HG03460 (cell line): ENCODE measurements around the gene HAND1.

Experiments
- ATAC-seq: cut with Tn5 transposase; IDR thresholded peaks from one replicate; pipeline ENCODE4 v1.9.1; 2021; ENCODE audit not compliant: unreplicated experiment

The HAND1 gene

DNA sequence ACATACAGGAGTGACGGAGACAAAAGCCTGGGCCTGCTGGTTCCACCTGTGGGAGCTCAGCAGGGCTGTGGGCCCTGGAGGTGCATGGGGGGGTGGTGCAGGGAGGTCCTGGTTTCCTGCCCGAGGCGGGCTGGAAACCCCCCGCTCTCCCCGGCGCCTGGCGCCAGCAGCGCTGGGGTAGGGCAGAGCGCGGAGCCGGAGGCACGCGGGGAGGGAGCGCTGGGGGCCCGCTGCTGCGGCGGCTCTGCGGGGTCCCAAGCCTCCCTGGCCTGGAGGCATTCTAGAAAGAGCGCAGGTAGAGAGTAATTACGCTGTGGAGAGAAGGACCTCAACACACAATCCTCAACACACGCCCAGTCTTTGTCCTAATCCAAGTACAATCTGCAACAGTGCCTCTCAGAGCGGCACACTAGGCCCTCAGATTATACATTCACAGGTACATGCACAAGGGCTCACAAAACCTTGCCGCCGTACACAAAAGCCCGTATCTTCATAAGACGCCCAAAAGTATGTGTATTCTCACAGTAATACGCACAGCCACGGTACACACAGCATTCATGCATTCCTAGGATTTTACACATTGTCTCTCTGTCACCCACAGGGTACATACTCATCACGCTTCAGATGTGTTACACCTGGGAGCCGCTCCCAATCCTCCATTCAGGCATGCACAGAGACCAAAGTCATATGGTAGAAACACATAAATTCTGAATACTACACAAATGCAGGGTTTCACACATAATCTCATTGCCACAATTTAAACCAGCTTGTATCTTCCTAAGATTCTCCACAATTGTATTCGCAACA is 2.1 kb upstream of the HAND1 start:
- ATAC-seq: no peak

- no peak for ATAC-seq
Measured at GRCh38 chr5:154479160-154479943, 1.3 kb upstream of the HAND1 start.

GRCh38 chr5:154478752-154479159 is 729 bp upstream of the HAND1 start:
- no peak for ATAC-seq

GRCh38 chr5:154477382-154478223 is 424 bp downstream of the HAND1 start:
- no peak for ATAC-seq

DNA sequence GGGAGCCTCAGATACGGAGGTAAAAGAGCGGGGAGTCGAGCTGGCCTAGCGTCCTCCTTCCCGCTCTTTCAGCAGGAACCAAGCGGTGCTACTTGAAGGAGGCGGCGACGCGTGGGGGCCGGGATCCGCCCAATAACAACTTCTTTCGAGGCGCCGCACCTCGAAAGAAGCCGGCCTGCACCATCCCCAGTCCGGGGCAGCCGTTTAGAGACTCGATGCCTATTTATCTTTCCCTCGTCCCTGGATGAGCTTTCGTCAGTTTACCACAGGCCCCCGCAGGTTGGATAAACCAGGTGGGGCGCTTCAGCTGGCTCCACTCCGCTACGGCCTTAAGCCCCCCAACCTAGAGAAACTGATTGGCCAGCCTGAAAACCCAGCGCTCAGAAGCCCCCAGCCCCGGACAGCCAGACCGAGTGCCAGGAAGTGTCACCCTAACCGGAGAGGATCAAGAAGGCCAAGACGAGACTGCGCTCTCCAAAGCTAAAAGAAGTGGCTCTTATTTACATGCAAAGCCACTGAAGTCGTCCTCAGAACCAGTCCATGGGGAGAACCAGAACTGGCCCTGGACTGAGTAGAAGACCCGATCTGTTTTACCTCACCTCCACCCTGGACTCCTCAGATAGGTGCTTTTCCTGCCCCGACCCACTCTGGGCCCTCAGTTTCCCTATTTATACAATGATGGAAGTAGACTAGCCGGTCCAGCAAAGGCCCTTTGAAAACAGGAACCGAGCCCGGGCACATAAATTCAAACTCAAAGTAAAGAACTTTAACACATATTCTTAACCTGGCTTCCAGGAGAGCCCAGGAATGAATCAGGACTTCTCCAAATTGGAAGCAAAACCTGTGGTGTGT is 1.4 kb downstream of the HAND1 start:
- no peak for ATAC-seq

DNA sequence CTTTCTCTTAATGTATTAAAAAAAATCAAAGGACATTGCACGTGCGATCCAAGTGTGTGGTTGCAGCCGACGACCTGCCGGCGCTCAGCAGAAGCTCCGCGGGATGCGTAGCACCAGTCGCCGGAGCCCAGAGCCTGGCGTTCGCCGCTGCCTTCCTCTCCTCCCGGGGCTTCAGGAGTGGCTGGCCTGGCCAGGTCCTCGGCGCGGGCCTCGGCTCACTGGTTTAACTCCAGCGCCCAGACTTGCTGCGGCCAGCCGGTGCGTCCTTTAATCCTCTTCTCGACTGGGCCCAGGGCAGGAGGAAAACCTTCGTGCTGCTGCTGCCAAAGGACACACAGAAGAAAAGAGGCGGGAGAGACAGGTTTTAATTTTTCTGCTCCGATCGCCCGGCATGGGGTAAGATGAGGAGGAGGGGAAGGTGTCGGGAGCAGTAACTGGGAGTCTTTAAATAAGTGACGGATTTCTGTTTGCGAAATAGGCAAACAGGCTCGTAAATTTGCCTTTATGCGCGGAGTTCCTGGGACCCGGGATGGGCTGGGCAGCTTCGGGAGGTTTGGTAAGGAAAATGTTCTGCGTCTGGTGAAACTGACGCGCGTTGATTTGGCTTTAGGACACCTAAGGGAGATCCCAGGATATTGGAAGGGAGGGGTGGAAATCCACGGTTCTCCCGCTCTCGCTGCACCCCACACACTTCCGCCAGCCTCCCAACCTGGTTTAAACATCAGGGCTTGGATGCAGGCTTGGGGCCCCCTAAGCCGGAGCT is 2.3 kb downstream of the HAND1 start:
- no peak for ATAC-seq

DNA sequence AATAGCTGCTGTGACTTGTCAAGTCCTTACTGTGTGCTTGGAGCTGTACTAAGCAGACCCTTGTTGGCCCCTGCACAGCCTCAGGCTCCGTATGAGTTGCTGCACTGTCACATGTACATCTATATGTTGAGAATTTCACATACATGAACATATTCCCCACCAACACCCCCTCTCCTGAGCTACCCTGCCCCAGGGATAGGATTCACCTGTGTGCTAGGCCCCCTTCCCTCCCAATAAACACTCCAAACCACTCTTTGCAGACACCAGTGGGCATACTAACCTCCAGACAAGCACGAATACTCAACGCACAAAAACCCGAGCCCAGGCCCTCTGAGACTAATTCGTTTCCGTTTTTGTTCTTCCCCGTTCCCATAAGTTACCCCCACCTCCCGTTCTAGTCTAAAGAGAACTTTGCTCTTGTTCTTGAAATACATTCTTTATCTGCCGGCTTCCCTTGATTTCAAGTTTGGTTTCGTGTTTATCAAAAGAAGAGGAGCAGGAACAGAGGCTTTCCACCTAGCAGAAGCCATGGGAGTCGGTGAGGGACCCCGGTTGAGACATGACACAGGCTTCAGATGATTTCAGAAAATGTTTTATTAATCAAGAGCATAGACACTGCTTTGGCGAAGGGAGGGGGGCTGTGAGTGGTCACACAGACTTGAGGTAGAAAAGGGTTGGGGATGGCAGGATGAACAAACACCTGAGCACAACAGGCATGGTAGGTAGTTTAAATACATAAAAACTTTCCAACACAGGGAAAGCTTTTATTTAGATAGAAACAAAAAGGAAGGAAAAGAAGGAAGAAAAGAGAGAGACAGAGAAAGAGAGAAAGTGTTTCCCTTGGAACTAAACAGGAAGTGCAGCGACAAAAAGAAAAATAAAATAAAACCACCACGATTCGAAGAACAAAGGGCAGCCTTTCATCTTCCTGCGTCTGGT is 3.4 kb downstream of the HAND1 start:
- ATAC-seq: no peak

- ATAC-seq: no peak
Measured at GRCh38 chr5:154473581-154474283, 4.3 kb downstream of the HAND1 start.

DNA sequence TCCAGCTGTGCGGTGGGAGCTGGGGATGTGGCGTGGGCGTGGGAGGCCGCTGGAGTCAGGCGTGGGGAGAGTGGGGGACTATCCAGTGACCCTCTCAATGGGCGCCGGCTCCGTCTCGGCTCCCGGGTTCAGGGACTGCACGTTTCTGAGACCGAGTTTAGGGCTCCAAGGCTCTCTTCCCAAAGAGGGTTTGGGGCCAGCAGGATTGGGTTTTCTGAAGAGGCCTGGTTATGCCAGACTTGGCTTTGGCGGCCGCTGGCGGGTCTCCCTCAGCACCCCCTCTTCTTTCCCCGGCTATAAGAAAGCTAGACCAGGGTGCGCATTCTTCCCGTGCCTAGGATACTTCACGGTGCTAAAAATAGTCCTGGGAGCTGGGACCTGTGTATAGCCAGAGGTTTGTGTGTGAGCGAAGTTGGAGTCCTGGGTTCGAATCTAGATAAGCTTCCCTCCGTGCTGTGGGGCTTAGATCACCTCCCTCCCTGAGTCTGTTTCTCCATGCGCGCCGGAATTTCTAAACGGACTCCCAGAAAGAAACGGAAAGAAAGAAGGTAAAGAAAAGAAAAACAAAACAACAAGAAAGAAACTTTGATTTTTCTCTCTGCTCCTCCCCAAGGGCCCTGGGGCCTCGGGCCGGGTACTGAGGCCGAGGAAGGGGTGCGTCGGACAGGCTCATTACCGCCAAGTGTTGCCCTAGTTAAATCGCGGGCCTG is 5.0 kb downstream of the HAND1 start:
- ATAC-seq: no peak

DNA sequence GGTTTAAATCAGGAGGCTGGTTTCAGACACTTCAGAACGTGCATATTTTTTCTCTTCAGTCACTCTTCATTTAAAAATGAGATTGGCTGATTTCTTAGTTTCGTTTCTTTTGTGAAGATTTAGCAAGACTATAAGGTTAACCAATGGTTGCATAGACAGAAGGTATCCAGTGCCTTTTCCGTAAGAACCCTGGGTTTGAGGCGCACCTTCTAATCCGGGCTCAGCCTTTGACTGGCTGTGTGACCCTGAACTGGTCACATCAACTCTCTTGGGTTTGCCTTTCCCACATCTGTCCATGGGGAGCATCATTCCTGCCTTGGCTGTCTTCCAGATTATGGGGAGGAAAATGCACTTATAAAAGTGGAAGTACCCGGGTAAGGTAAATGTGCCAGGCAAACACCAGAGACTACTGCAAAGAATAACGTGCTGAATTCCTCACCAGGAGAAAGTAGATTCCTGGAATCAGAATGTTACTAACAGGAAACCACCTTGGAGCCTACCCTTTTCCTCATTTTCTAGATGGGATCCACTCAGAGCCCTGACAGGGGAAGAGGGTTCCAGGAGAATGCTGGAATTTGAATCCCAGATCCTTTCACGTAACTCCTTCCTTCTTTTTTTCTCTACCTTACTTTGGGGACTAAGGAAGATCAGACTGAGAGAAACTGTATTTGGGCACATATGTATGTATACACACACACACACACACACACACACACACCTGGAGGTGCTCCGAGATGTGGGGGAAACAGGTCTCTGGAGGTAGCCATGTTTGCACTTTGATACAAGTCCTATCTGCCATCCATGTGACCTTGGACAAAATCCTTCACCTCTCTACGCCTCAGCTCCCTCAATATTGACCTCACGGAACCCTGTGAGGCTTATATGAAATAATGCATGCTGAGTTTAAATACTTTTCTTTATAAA is 6.8 kb downstream of the HAND1 start:
- ATAC-seq: no peak

- ATAC-seq: no peak
Measured at GRCh38 chr5:154470137-154470536, 7.9 kb downstream of the HAND1 start.

- ATAC-seq: peak; percentile 92
Measured at GRCh38 chr5:154467655-154468354, 10.2 kb downstream of the HAND1 start.

DNA sequence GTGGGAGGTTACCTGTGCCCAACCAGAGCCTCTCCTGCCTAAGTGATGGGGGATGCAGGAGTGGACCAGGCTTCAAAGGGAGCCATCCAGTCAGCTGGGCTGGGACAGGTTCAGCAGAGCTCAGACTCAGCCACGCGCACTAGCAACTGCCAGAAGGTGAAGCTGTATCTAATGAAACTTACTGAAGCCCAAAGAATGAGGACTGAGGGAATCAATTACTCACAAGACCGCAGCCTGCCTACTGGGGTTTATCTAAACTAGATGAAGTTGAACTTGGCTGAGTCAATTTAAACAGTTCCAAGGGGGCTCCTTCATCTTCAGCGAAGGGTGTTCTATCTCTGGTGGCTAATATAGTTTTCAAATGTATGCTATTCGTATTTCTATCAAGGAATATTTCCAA is 11.4 kb downstream of the HAND1 start:
- ATAC-seq: no peak

GRCh38 chr5:154466147-154466546 is 11.9 kb downstream of the HAND1 start:
- ATAC-seq: no peak

- no peak for ATAC-seq
Measured at GRCh38 chr5:154465169-154465568, 12.9 kb downstream of the HAND1 start.

- no peak for ATAC-seq
Measured at GRCh38 chr5:154464438-154464837, 13.6 kb downstream of the HAND1 start.
